SU-DHL-6 (cell line): Measurements from ENCODE around the gene OR10A2.
"Not testable (repeated sequence)": the region's sequence is repeated elsewhere in the genome, so short reads cannot be mapped to it uniquely, and the experiment has no call there.

Source experiments
- H2AFZ ChIP-seq: fragments of 200-600 bp; sonication (generic); 2 replicates; pipeline ENCODE4 v1.6.1; 2014; ENCODE audit warnings: low read depth, mild to moderate bottlenecking, moderate library complexity, mixed read lengths, antibody characterized with exemption, low read length; ENCODE audit not compliant: severe bottlenecking
- H3F3A ChIP-seq: fragments of 200-600 bp; shearing (Covaris generic); 2 replicates; pipeline ENCODE4 v1.6.0; 2016; ENCODE audit warnings: antibody characterized with exemption, mild to moderate bottlenecking; ENCODE audit not compliant: insufficient read depth
- H3K27ac ChIP-seq: fragments of 200-600 bp; sonication (generic); 2 replicates; pipeline ENCODE4 v1.5.1; 2016; ENCODE audit warnings: low read depth, mild to moderate bottlenecking, low read length, moderate library complexity, mixed read lengths
- H3K27me3 ChIP-seq: fragments of 200-600 bp; sonication (generic), shearing (Covaris generic); 2 replicates; pipeline ENCODE4 v1.6.0; 2014; ENCODE audit warnings: mild to moderate bottlenecking, low read length
- H3K36me3 ChIP-seq: fragments of 200-600 bp; sonication (generic); 2 replicates; pipeline ENCODE4 v1.6.1; 2014; ENCODE audit warnings: mild to moderate bottlenecking, low read length, mixed read lengths
- H3K4me2 ChIP-seq: fragments of 300-600, 200-600 bp; shearing (Covaris generic), sonication (generic); 2 replicates; pipeline ENCODE4 v1.6.0; 2014; ENCODE audit warnings: low read length, low read depth, mild to moderate bottlenecking; ENCODE audit not compliant: poor library complexity, severe bottlenecking
- H3K4me3 ChIP-seq: fragments of 200-600 bp; sonication (generic); 2 replicates; pipeline ENCODE4 v1.5.1; 2014; ENCODE audit warnings: antibody characterized with exemption, low read length, mild to moderate bottlenecking, mixed read lengths; ENCODE audit not compliant: insufficient read depth, poor library complexity, severe bottlenecking
- H3K79me2 ChIP-seq: fragments of 200-600 bp; sonication (generic); 2 replicates; pipeline ENCODE4 v1.6.1; 2014; ENCODE audit warnings: mild to moderate bottlenecking, low read length, moderate library complexity; ENCODE audit not compliant: insufficient read depth
- H3K9ac ChIP-seq: fragments of 200-600 bp; sonication (generic); 2 replicates; pipeline ENCODE4 v1.7.0; 2014; ENCODE audit warnings: mild to moderate bottlenecking, low read length
- H3K9me2 ChIP-seq: fragments of 200-600 bp; sonication (generic); replicated peaks from 2 replicates; pipeline ENCODE4 v1.6.1; 2014; ENCODE audit warnings: low read length; ENCODE audit not compliant: insufficient read depth
- H3K9me3 ChIP-seq: fragments of 200-600 bp; sonication (generic); 2 replicates; pipeline ENCODE4 v1.6.1; 2014; ENCODE audit warnings: low read length, mixed read lengths; ENCODE audit not compliant: insufficient read depth
- H4K20me1 ChIP-seq: fragments of 200-600 bp; sonication (generic); 2 replicates; pipeline ENCODE4 v1.6.1; 2014; ENCODE audit warnings: low read depth, mild to moderate bottlenecking, antibody characterized with exemption, low read length, moderate library complexity, mixed read lengths
- CTCF ChIP-seq: fragments of 200-600 bp; sonication (generic); IDR thresholded peaks from one replicate; pipeline ENCODE4 v1.5.1; 2017; ENCODE audit warnings: antibody characterized with exemption, mild to moderate bottlenecking, low read length, moderate library complexity; ENCODE audit not compliant: insufficient read depth, poor library complexity, severe bottlenecking
- EZH2phosphoT487 ChIP-seq: fragments of 200-600 bp; sonication (generic), shearing (Covaris generic); conservative IDR thresholded peaks from 2 replicates; pipeline ENCODE4 v1.6.1; 2018; ENCODE audit warnings: mild to moderate bottlenecking, antibody characterized with exemption, low read length, moderate library complexity, mixed read lengths

The OR10A2 gene

GRCh38 chr11:6876325-6876724 is 13.5 kb downstream of the OR10A2 start, which contains the start of gene OR10A4:
Gene OR10A4, plus strand, starts transcription at chr11:6876625. Its CDS starts 23 bp downstream, at chr11:6876648.
- no peak within 1 kb of the TSS for H3K4me3 ChIP-seq
- no peaks in the 10 kb centered on the region for H3K79me2 ChIP-seq
- TF ChIP-seq EZH2phosphoT487: no peak
- no peak for TF ChIP-seq CTCF
- no peaks in the 10 kb centered on the region for H3F3A ChIP-seq
- H4K20me1 ChIP-seq: no peaks in the 10 kb centered on the region
- H3K9me3 ChIP-seq: no peaks in the 10 kb centered on the region
- no peaks in the 10 kb centered on the region for H3K36me3 ChIP-seq
- H3K27me3 ChIP-seq: no peaks in the 10 kb centered on the region
- H3K9ac ChIP-seq: no peak within 1 kb of the TSS
- H3K9me2 ChIP-seq: no peaks in the 10 kb centered on the region
- no peak within 1 kb of the TSS for H3K4me2 ChIP-seq
- no peak within 1 kb of the TSS for H2AFZ ChIP-seq
- H3K27ac ChIP-seq: no peak within 1 kb of the TSS

DNA sequence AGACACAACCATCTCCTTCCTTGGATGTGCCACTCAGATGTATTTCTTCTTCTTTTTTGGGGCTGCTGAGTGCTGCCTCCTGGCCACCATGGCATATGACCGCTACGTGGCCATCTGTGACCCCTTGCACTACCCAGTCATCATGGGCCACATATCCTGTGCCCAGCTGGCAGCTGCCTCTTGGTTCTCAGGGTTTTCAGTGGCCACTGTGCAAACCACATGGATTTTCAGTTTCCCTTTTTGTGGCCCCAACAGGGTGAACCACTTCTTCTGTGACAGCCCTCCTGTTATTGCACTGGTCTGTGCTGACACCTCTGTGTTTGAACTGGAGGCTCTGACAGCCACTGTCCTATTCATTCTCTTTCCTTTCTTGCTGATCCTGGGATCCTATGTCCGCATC is 14.1 kb downstream of the OR10A2 start:
- H3K79me2 ChIP-seq: no peaks in the 10 kb centered on the region
- no peak overlapping the region for H3K4me3 ChIP-seq
- TF ChIP-seq EZH2phosphoT487 (no peak), CTCF (no peak)
- no peaks in the 10 kb centered on the region for H3K9me3 ChIP-seq
- no peak overlapping the region for H3K9ac ChIP-seq
- H3K27ac ChIP-seq: no peak overlapping the region
- H4K20me1 ChIP-seq: no peaks in the 10 kb centered on the region
- no peaks in the 10 kb centered on the region for H3K27me3 ChIP-seq
- no peaks in the 10 kb centered on the region for H3K36me3 ChIP-seq
- no peaks in the 10 kb centered on the region for H3F3A ChIP-seq
- no peaks in the 10 kb centered on the region for H3K9me2 ChIP-seq
- no peak overlapping the region for H2AFZ ChIP-seq
- H3K4me2 ChIP-seq: no peak overlapping the region

DNA sequence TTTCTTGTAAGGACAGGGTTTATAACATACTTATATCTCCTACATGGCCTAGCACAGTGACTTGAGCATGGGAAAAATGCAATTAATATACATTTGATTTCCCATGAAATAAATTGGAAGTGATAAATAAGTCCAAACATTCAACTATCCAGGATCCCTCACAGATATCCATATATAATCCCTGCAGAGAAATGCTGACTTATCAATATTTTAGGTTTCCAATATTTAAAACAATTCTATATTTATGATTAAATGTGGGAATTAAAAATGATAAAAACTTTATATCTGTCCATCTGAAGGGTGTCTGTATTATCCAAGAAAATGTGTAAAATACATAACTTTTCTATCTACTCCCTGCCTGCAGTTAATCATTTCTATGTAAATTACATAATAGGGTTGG is 19.9 kb downstream of the OR10A2 start:
- Histone ChIP-seq H3K27ac (no peak overlapping the region), H3K9me2 (no peaks in the 10 kb centered on the region), H3K79me2 (no peaks in the 10 kb centered on the region), H3K9me3 (no peaks in the 10 kb centered on the region), H3K4me2 (no peak overlapping the region), H3F3A (no peaks in the 10 kb centered on the region), H3K4me3 (no peak overlapping the region), H3K9ac (no peak overlapping the region), H3K27me3 (no peaks in the 10 kb centered on the region), H2AFZ (no peak overlapping the region), H4K20me1 (no peaks in the 10 kb centered on the region), H3K36me3 (no peaks in the 10 kb centered on the region)
- TF ChIP-seq EZH2phosphoT487 (no peak), CTCF (no peak)

DNA sequence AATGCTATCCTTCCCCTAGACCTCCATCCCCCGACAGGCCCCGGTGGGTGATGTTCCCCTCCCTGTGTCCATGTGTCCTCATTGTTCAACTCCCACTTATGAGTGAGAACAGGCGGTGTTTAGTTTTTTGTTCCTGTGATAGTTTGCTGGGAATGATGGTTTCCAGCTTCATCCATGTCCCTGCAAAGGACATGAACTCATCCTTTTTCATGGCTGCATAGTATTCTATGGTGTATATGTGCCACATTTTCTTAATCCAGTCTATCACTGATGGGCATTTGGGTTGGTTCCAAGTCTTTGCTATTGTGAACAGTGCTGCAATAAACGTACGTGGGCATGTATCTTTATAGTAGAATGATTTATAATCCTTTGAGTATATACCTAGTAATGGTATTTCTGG is 24.9 kb downstream of the OR10A2 start:
- H3K9me3 ChIP-seq, H3K27me3 ChIP-seq, H3K9me2 ChIP-seq, H3K79me2 ChIP-seq, H3K9ac ChIP-seq, H3K36me3 ChIP-seq, H3K4me2 ChIP-seq, H2AFZ ChIP-seq, H3K27ac ChIP-seq, H3F3A ChIP-seq, H4K20me1 ChIP-seq, H3K4me3 ChIP-seq: not testable (repeated sequence)
